Fibroblast of the conjunctiva (primary cell): ENCODE data around the gene POTEF.
"Not testable (repeated sequence)": the region's sequence is repeated elsewhere in the genome, so short reads cannot be mapped to it uniquely, and the experiment has no call there.

Source experiments
- DNase-seq: peaks from one replicate; pipeline ENCODE4 v3.0.0-alpha.2; 2010; ENCODE audit warnings: low read depth

Gene POTEF

GRCh38 chr2:130152816-130153595, 24.0 kb upstream of the POTEF start:
- no peak for DNase-seq

GRCh38 chr2:130152136-130152815, 23.3 kb upstream of the POTEF start:
- not testable (repeated sequence) for DNase-seq

- not testable (repeated sequence) for DNase-seq
Measured at GRCh38 chr2:130151145-130151512, 22.1 kb upstream of the POTEF start.

GRCh38 chr2:130150181-130151144, 21.4 kb upstream of the POTEF start:
- no peak for DNase-seq

GRCh38 chr2:130148515-130148914, 19.5 kb upstream of the POTEF start:
- not testable (repeated sequence) for DNase-seq

GRCh38 chr2:130145006-130145414, 16.0 kb upstream of the POTEF start, which contains the start of gene CCDC74B:
TSS of gene CCDC74B (minus strand) at chr2:130145112. CDS start at chr2:130144996, 116 bp downstream.
- peak; percentile 10 for DNase-seq

- not testable (repeated sequence) for DNase-seq
Measured at GRCh38 chr2:130143266-130144039, 14.4 kb upstream of the POTEF start.

- DNase-seq, result not testable (repeated sequence)
Measured at GRCh38 chr2:130142396-130143265, 13.6 kb upstream of the POTEF start.

GRCh38 chr2:130141645-130142370, 12.8 kb upstream of the POTEF start:
- DNase-seq, result not testable (repeated sequence)

GRCh38 chr2:130141002-130141401, 12.0 kb upstream of the POTEF start:
- not testable (repeated sequence) for DNase-seq

GRCh38 chr2:130140516-130140915, 11.5 kb upstream of the POTEF start:
- not testable (repeated sequence) for DNase-seq

- DNase-seq, result not testable (repeated sequence)
Measured at GRCh38 chr2:130139331-130140280, 10.6 kb upstream of the POTEF start.

- not testable (repeated sequence) for DNase-seq
Measured at GRCh38 chr2:130138841-130139251, 9.8 kb upstream of the POTEF start.

GRCh38 chr2:130138326-130138725, 9.3 kb upstream of the POTEF start:
- not testable (repeated sequence) for DNase-seq

GRCh38 chr2:130137118-130137517, 8.1 kb upstream of the POTEF start:
- not testable (repeated sequence) for DNase-seq

GRCh38 chr2:130136546-130136945, 7.5 kb upstream of the POTEF start:
- DNase-seq, result not testable (repeated sequence)

GRCh38 chr2:130135692-130136541, 6.9 kb upstream of the POTEF start:
- no peak for DNase-seq
